MM.1S (cell line): ENCODE results near the gene ZBTB22.

Source experiments
- CTCF ChIP-seq: fragments of 300-600 bp; sonication (generic); IDR thresholded peaks from 2 replicates; pipeline ENCODE4 v1.5.1; 2016; ENCODE audit warnings: antibody characterized with exemption, low read length, mixed read lengths
- EZH2 ChIP-seq: fragments of 300-600 bp; sonication (generic); optimal IDR thresholded peaks from 2 replicates; pipeline ENCODE3; 2017; ENCODE audit warnings: low read depth, mild to moderate bottlenecking, antibody characterized with exemption, low read length, mixed read lengths
- EZH2phosphoT487 ChIP-seq: fragments of 300-600 bp; sonication (generic); IDR thresholded peaks from 2 replicates; pipeline ENCODE4 v1.6.1; 2018; ENCODE audit warnings: antibody characterized with exemption, low read length

- TF ChIP-seq CTCF: no peak
- no peak for TF ChIP-seq EZH2
- no peak for TF ChIP-seq EZH2phosphoT487
Measured at GRCh38 chr6:33320315-33321181, 3.0 kb upstream of the ZBTB22 start.
